GM18526 (cell line): ENCODE results near the gene SCAF4.

Experiments used
- POLR2A ChIP-seq: IDR thresholded peaks from 3 replicates; pipeline ENCODE4 v1.6.1; 2011; ENCODE audit not compliant: insufficient read length; ENCODE audit errors: extremely low read depth

Gene SCAF4

GRCh38 chr21:31726407-31726806 is 5.5 kb downstream of the SCAF4 start:
- no peak for TF ChIP-seq POLR2A

GRCh38 chr21:31725202-31725839 is 6.6 kb downstream of the SCAF4 start:
- no peak for TF ChIP-seq POLR2A

- no peak for TF ChIP-seq POLR2A
Observed at GRCh38 chr21:31724552-31724951, 7.4 kb downstream of the SCAF4 start.

GRCh38 chr21:31721381-31721780 is 10.5 kb downstream of the SCAF4 start:
- no peak for TF ChIP-seq POLR2A

- TF ChIP-seq POLR2A, result no peak
Observed at GRCh38 chr21:31720739-31721138, 11.2 kb downstream of the SCAF4 start.

- no peak for TF ChIP-seq POLR2A
Observed at GRCh38 chr21:31720330-31720729, 11.6 kb downstream of the SCAF4 start.

GRCh38 chr21:31716106-31716505 is 15.8 kb downstream of the SCAF4 start:
- TF ChIP-seq POLR2A, result no peak

GRCh38 chr21:31714741-31715365 is 17.1 kb downstream of the SCAF4 start:
- no peak for TF ChIP-seq POLR2A

GRCh38 chr21:31713973-31714740 is 17.8 kb downstream of the SCAF4 start:
- no peak for TF ChIP-seq POLR2A

GRCh38 chr21:31713115-31713514 is 18.8 kb downstream of the SCAF4 start:
- no peak for TF ChIP-seq POLR2A

GRCh38 chr21:31711745-31712285 is 20.1 kb downstream of the SCAF4 start:
- no peak for TF ChIP-seq POLR2A

GRCh38 chr21:31711326-31711725 is 20.6 kb downstream of the SCAF4 start:
- no peak for TF ChIP-seq POLR2A

GRCh38 chr21:31710586-31710985 is 21.3 kb downstream of the SCAF4 start:
- no peak for TF ChIP-seq POLR2A

- TF ChIP-seq POLR2A, result no peak
Observed at GRCh38 chr21:31708541-31708940, 23.4 kb downstream of the SCAF4 start.

- TF ChIP-seq POLR2A, result no peak
Observed at GRCh38 chr21:31707499-31707898, 24.4 kb downstream of the SCAF4 start.

GRCh38 chr21:31706562-31706961 is 25.4 kb downstream of the SCAF4 start:
- no peak for TF ChIP-seq POLR2A

- no peak for TF ChIP-seq POLR2A
Observed at GRCh38 chr21:31700040-31700439, 31.9 kb downstream of the SCAF4 start.

GRCh38 chr21:31698461-31698860 is 33.5 kb downstream of the SCAF4 start:
- TF ChIP-seq POLR2A, result no peak
